Fibroblast of skin of abdomen (primary cell): Measurements from ENCODE around the gene SERPINB5.
A peak's percentile ranks its signal among the peaks of the same experiment; 100 is the strongest.

Experiments used
- DNase-seq: peaks from one replicate; pipeline ENCODE4 v3.0.0-alpha.2; 2013

The SERPINB5 gene

GRCh38 chr18:63470751-63471150 is 6.0 kb upstream of the SERPINB5 start:
- no peak for DNase-seq

DNA sequence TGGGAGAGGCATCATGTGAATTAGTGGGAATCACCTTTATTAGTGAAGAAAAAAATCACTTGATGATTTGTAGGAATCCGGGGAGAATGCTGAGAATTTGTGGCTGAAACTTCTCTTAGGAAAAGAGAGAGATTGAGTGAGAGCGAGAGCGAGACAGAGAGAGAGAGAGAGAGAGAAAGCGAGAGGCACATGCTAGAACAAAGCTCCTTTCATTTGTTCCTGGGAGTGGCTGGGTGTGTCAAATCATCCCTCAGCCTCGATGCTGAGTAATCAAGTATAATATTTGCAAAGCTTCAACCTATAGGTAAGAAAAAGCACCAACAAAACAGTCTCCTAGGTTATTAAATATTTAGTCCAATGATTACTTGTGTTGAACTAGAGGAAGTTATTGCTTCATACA is 4.4 kb upstream of the SERPINB5 start:
- no peak for DNase-seq

- no peak for DNase-seq
Observed at GRCh38 chr18:63477200-63477599, 442 bp downstream of the SERPINB5 start.

GRCh38 chr18:63477968-63478367 is 1.2 kb downstream of the SERPINB5 start:
- DNase-seq, result peak; percentile 6

GRCh38 chr18:63479826-63480225 is 3.1 kb downstream of the SERPINB5 start:
- no peak for DNase-seq

DNA sequence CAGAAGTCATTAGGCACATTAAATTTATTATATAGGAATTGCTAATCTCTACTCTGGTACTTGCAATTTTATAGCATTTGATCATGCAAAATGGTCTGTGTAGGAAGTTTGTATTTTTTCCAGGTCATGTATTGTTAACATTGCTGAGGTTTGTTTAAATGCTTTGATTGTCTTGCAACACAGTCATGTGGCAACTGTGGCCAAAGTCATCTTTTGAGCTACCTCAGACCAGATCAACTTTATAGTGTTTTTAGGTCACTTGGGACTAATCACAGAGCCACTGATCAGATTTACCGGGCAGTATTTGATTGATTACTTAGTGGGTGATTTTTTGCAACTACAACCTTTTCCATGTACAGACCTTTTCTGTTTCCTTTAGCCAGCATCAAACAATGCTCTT is 3.7 kb downstream of the SERPINB5 start:
- no peak for DNase-seq

DNA sequence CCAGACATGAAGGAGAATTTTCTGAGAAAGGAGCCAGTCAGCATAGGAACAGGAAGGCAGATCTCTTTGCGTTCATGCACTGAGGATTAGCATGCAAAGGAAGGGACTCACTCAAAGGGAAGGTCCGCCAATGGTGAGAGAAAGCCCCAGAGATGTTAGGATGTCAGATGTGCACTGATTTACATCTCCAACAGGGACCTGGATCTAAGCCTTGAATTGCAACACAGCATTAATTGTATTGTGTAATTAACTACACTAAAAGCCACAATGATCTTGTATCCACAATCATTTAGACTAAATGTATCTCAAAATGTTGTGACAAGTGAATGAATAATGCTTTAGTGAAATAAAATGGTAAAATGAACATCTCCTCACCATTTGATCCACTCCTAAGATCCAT is 4.2 kb downstream of the SERPINB5 start:
- DNase-seq, result no peak

- DNase-seq, result no peak
Observed at GRCh38 chr18:63487676-63488075, 10.9 kb downstream of the SERPINB5 start.

DNA sequence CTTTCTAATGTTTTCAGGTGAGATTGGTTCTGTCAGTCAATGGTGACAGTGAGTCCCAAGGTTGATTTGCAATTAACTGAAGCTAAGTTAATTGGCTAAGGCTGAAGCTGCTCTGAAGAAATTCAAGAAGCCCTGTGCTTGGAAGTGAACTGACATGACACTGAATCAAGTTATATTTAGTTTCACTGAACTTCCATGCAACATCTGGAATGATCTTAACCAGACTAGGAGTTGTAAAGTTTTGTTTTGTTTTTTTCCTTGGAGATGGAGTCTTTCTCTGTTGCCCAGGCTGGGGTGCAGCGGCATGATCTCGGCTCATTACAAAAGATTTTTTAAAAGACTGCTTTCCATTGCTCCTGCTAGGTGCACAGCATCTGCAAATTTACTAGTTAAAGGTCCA is 11.4 kb downstream of the SERPINB5 start:
- DNase-seq, result no peak

- no peak for DNase-seq
Observed at GRCh38 chr18:63492851-63493250, 16.1 kb downstream of the SERPINB5 start.

- no peak for DNase-seq
Observed at GRCh38 chr18:63495675-63496074, 18.9 kb downstream of the SERPINB5 start.

- peak; percentile 4 for DNase-seq
Observed at GRCh38 chr18:63505566-63506335, 29.0 kb downstream of the SERPINB5 start.

- DNase-seq, result no peak
Observed at GRCh38 chr18:63506336-63506646, 29.5 kb downstream of the SERPINB5 start.

DNA sequence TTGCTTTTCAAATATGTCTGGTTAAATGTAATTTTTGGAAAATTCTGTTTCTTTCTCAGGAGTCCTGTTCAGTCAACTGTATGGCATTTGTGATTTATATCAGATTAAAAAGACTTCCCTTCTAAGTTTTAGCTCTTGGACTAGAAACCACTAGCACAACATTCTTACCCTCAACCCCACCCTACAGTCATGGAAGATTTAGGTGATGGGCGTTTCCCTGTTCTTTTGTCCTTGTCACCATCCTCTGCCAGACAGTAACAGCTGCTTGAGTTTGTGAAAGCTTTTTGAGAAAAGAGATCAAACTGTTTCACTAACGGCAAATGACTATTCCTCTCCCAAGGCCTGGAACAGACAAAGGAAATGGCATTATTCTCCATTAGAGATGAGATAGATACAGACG is 31.8 kb downstream of the SERPINB5 start:
- DNase-seq, result no peak

- DNase-seq, result peak; percentile 51
Observed at GRCh38 chr18:63511285-63511684, 34.5 kb downstream of the SERPINB5 start.

DNA sequence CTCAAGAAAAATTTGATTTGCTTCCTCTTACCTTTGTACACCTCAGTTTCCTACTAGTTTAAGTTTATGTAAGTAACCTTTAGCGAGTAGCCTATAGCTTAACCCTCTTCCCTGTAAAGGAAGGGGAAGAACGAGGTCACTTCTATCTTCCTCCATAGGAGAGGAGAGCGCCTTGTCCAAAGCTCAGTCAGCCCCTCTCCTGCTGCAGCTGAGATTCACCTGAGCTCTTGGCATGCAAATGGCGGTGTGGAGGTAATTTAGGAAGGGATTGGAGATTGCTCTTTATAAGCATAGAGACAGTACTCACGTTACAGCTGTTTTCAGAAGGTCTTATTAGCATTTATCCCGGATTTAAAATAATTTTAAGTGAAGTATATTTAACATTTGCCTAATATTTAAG is 37.6 kb downstream of the SERPINB5 start:
- no peak for DNase-seq

DNA sequence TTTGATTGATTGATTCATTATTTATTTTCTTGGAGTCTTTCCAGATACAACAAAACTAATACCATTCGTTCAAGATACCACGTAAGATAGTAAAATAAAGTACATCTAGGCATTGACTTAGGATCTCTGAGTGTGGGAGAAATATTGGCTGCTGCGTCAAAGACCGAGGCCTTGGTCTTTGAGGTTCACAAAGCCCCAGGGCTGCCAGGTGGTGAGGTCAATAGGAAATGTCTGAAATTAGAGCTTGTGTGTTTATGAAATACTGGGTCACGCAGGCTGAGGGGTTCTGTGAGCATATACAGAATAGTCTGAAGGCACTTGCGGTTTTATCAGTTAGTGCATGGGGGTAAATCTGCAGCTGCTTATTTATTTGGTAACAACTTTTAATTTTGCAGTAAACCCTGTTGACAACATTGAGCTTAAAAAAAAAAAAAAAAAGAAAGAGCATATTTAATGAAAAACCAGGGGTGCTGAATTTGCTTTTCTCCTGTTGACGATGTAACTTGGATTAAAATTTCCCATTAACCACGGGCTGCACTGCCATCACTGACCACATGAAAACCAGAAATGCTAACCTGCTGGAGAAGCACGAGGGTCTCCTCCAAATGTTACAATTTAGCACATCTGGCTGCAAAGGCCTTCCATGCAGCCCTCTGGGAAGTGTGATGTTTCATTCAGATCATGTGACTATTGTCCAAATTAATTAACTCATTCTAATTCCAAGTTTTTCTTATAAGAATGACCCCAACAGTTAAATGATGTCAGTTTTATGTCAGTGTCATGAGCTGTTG is 38.3 kb downstream of the SERPINB5 start:
- DNase-seq, result no peak

- DNase-seq, result no peak
Observed at GRCh38 chr18:63515801-63516200, 39.0 kb downstream of the SERPINB5 start.

- DNase-seq, result peak; percentile 76
Observed at GRCh38 chr18:63518178-63519012, 41.6 kb downstream of the SERPINB5 start.

DNA sequence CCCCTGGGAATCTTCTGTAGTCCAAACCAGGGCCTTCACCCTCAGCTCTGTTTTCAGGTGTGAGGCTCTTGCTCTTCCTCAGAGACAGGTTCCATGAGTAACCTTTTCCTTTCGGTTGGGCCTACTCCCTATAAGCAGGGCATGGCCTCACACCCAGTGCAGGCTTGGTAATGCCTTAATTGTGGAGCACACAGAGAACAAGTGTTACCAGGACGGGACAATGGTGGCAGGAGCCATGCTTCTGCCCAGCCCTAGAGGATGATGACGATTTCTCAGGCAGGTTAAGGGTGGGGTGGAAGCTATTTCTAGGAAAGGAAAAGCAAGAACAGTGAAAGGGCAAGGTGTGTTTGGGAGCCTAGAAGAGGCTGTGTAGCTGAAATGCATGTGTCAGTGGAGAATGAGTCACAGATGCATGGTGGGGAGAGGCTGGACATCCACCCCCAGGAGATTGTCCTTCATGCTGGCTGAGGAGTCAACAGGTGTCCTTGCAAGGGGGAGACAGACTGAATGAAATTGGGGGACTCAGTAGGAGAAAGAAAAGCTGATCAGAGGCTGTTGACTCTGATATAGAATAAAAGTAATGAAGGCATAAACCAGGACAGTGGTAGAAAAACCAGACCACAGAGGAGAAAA is 43.4 kb downstream of the SERPINB5 start:
- DNase-seq, result no peak

DNA sequence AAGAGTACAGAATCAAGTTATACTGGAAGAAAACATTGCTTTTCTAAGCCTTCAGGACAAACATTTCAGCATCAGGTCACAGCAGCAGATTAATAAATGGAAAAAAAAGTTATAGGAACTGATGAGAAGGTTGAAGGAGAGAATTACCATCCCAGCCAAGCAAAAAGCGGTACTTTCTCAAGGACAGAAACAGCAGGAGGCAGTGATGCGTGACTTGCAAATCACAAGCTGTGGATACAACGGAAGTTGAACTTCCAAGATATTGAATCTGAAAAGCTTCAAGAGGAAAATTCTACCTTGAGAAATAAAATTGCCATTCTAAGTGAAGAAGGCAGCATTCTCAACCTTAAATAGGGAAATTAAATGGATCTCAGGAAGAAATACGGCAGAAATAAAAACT is 46.9 kb downstream of the SERPINB5 start:
- peak; percentile 16 for DNase-seq

- DNase-seq, result no peak
Observed at GRCh38 chr18:63527251-63527650, 50.5 kb downstream of the SERPINB5 start.
